Stimulated activated CD4-positive, alpha-beta T cell treated with anti-CD3 and anti-CD28 coated beads, TNF-alpha, amount 100 ng/mL, for 1 hour (primary cell): ENCODE measurements around the gene SYP.

Experiments used
- DNase-seq, 3 donors: peaks; one replicate each; pipeline ENCODE4 v3.0.0-alpha.2; 2020; ENCODE audit warnings: low read depth in 3 of 3, low spot score in 1 of 3

The SYP gene

DNA sequence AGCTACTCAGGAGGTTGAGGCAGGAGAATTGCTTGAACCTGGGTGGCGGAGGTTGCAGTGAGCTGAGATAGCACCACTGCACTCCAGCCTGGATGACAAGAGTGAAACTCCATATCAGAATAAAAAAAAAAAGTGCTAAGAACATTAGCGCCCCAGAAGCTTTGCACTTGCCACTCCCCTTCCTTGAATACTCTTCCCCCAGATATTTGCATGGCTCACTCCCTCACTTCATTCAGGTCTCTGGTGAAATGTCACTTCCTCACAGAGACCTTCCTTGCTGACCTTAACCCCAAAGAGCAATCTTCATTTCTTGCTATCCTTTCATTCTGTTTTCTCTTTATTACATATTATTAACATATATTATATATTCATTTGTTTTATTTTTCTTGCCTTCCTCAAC is 21.9 kb upstream of the SYP start:
- no peak for DNase-seq

- no peak for DNase-seq
These were observed 20.1 kb upstream of the SYP start for GRCh38 chrX:49220100-49220499.

GRCh38 chrX:49214996-49215526 is 15.1 kb upstream of the SYP start:
- DNase-seq = no peak

DNA sequence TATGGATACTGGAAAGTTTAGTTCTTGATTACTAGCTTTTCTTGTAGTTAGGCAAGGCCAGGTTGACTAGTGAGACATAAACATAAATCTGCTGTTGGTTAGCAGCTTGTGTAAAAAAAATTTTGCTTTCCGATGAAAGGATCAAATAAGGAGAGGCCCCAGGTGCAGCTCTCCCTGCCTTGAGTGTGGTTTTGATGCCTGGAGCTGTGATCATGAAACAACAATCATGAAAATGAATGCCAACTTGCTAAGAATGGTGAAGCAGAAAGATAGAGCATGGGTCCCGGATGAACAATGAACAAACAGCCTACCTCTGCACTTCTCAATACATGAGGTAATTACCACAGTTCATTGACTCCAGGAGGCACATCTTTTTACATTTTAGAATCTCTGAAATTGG is 14.4 kb upstream of the SYP start:
- DNase-seq = no peak

DNA sequence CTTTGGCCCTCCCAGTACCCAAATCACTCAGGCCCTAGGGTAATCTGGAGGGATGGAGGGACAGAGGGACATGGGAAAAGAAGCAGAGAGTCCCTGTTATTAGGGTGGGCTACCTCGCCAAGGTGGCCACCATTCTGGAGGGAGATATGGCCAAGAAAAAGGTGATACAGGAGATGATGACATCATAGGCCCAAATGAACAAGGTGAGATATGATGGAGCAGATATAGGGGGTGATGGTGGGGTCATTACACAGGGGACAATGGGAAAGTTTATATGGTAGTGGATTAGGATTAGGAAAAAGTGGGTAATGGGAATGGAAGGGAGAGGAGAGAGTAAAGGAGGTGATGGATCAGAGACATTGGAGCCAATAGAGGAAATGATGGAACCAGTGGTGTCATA is 12.9 kb upstream of the SYP start:
- no peak for DNase-seq

- no peak for DNase-seq
These were observed 12.2 kb upstream of the SYP start for GRCh38 chrX:49212209-49212608.

DNA sequence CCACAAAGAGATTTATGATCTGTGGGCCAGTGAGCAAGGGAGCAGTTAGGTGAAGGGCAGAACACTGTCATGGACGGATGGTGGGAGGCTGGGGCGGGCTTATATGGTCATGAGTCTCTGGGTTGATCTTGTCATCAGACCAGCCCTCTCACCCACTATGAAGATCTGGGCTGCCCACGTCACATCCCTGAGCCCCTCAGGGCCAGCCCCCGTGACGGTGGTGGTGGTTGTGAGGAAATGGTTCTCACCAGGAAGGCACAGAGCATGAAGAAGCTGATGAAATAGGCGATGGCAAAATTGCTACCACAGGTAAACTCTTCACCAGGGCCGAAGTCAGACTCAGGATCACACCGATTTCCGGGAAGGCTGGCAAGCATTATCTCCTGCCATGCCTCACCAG is 11.1 kb upstream of the SYP start:
- no peak for DNase-seq

DNA sequence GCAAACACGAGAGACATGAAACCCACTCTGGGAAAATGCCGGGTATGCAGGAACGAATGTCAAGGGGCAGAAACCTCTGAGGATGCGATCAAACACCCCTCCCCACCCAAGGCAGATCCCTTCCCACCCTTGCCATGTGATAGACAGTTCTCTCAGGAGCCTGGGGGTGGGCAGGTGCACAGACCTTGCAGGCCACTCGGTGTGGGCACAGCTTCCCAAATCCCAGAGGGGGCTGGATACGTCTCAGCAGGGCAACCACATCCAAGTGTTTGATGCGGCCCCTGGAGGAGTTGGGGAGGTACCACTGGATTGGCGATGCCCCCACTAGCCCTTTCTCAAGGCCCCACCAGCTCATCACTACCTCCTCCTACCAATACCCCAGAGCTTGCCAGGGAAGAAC is 10.4 kb upstream of the SYP start:
- DNase-seq = no peak

GRCh38 chrX:49209434-49210251 is 9.7 kb upstream of the SYP start:
- DNase-seq = no peak

DNA sequence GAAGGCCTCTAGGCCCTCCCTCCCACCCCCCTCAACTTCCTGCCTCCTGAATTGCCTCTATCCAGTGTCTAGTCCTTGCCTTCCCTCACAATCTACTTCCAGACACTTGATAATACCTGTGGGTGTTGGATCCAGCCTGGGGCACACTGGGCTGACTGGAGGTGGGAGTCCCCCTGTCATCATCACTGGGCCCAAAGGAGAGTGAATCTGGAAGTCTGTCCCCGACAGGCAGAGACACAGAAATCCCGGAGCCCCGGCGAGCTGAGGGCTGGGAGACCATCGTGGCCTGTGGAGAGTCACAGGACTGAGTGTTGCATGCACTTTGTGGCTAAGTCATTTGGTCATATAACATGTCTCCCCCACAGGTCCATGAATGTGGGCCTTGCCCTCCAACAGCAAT is 8.4 kb upstream of the SYP start:
- DNase-seq = no peak

- DNase-seq = no peak
These were observed 6.5 kb upstream of the SYP start for GRCh38 chrX:49206543-49206942.

- no peak for DNase-seq
These were observed 5.5 kb upstream of the SYP start for GRCh38 chrX:49205443-49205842.

GRCh38 chrX:49204709-49205108 is 4.7 kb upstream of the SYP start:
- DNase-seq = no peak

- no peak for DNase-seq
These were observed 4.0 kb upstream of the SYP start for GRCh38 chrX:49204017-49204416.

DNA sequence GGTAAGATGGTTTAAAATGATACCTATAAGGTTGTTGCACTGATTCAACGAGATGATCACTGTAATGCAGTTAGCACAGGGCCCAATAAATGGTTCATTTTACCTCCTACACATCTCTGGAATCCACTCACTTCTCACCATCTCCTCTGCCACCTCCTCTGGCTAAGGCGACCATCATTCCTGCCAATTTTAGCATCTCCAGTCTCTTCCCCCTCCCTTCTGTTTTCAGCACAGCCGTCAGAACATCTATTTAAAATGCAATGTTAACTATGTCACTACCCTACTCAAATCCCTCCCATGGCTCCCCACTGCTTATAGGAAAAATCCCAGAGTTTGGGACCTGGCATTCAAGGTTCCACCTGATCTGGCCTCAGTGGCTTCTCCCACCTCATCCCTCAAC is 3.5 kb upstream of the SYP start:
- DNase-seq = no peak

GRCh38 chrX:49202022-49202421 is 2.0 kb upstream of the SYP start:
- DNase-seq = no peak

GRCh38 chrX:49199315-49199595 is 738 bp downstream of the SYP start:
- DNase-seq = no peak

DNA sequence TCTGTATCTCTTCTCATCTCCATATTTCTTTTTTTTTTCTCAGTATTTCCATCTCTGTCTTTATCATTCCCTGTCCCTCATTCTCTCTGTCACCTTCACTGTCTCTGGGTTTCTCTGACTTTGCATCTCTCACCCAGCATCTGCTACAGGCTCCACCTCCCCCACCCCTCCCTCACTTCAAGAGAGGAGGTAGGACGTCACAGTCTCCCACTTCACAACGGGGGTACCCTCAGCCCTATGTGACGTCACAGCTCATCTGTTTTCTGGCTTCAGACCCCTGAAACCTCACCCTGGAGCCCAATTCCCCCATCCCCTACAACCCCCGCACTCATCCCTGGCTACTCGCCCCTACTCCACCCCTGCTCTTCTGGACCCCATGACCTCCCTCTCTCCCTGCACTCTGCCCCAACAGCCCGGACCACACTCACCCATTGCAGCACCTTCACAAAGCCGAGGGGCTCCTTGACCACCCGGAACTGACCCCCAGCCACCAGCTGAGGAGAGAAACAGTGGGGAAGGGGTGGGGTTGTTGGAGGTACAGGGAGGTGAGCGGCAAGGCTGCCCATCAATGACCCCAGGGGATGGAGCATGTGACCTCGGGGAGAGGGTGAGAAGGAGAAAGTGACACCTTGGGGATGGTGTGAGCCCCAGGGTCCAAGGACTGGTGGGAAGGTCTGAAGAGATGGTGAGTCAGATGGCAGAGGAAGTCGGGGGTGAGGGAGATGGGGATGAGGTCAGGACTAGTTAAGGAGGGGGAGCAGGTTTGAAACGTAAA is 1.3 kb downstream of the SYP start:
- no peak for DNase-seq

DNA sequence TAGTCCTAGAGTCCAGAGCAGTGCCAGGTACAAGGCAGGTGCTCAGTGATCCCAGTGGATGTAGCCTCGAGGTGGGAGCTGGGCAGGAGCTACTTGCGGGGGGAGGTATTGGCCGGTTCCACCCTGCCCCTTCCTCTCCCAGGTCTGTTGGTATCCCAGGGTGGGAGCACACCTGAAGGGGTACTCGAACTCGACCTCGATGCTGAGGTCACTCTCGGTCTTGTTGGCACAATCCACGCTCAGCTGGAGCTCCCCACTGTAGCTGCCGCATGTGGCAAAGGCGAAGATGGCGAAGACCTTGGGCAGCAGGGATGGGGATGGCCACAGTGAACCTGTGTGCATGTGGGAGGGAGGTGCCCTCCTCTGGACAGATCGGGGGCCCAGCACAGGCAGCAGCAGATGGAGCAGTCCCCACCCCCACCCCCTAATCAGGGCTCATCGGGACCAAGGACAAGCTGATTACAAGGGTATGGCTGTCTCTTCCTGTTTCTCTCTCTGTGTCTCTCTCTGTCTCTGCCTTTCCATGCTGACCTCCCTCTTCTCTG is 2.4 kb downstream of the SYP start:
- no peak for DNase-seq

DNA sequence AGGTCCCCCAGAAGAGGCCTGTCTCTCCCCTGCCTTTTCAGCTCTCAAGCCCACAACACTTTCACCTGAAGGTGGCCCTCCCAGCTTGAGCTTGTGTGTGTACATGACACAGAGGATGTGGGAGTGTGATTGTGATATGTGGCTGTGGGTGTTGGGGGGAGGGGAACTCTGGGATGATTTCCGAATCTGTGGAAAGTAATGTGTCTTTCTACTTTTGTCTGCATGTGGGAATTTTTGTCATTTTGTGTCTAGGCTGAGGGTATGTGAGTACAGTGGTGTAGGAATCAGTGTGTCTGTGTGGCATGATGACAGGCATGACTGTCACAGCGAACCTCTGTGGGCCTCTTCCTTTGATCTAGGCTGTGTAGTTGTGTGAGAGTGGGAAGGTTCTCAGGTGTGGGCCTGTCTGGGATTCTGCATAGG is 6.4 kb downstream of the SYP start:
- no peak for DNase-seq

DNA sequence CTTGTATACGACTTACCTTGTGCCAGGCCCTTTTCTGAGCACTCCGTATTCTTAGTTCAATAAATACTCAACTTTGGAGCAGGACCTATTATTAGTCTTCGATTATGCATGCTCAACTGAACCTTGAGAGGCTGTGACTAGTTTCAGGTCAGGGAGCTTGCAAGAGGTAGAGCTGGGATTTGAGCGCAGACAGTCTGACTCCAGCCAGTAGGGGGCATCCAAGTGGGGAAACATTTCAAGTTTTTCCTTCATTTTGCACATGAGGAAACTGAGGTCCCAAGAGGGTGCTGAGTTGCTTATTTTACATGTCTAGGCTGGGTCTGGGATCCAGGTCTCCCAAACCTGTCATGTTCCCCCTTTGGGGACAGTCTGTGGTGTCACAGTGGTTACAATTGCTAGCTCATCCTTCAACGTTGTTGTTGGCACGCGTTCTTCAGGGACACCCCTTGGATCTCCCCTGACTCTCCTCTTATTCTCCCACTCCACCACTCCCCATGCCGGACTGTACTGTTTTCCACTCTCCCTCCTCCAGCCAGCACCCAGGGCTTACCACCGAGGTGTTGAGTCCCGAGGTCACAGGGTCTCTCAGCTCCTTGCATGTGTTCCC is 7.2 kb downstream of the SYP start:
- no peak for DNase-seq

DNA sequence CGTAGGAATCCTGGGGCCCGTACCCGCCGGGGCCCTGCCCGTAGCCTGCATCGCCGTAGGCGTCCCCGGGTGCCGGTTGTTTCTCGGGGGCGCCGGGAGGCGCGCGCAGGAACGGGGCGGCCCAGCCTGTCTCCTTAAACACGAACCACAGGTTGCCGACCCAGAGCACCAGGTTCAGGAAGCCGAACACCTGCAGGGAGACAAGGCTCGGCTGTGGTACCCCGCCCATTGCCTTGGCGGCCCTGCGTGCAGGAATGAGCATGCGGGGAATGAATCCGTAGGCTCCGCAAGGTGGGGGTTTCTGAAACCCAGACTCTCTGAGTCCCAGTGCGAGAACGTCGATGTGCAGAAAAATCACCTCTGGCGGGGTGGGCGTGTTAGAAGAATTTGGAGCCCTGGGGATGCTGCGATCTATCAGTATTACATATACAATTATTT is 8.4 kb downstream of the SYP start:
- DNase-seq = no peak
